Endothelial cell (in vitro differentiated cells): ENCODE measurements around the gene APH1A. TPM values are rescaled to one million over a fixed set of nuclear protein-coding genes. Genes with fewer than 3 reads are reported as not detected.
"Not testable (repeated sequence)": the region's sequence is repeated elsewhere in the genome, so short reads cannot be mapped to it uniquely, and the experiment has no call there.

Experiments used
- DNase-seq: peaks from one replicate; pipeline ENCODE4 v3.0.0; 2021; ENCODE audit warnings: low spot score
- H3K27ac Mint-ChIP-seq: one replicate; pipeline ENCODE4 v1.8.0; 2021; ENCODE audit warnings: mixed read lengths, inconsistent platforms; ENCODE audit not compliant: unreplicated experiment
- H3K27me3 Mint-ChIP-seq: one replicate; pipeline ENCODE4 v1.8.0; 2021; ENCODE audit warnings: mild to moderate bottlenecking, moderate library complexity, mixed read lengths, inconsistent platforms; ENCODE audit not compliant: unreplicated experiment
- H3K36me3 Mint-ChIP-seq: one replicate; pipeline ENCODE4 v1.8.0; 2021; ENCODE audit warnings: mild to moderate bottlenecking, low read depth, mixed read lengths, inconsistent platforms; ENCODE audit not compliant: unreplicated experiment
- H3K4me1 Mint-ChIP-seq: one replicate; pipeline ENCODE4 v1.8.0; 2021; ENCODE audit warnings: mild to moderate bottlenecking, mixed read lengths, inconsistent platforms; ENCODE audit not compliant: unreplicated experiment
- H3K4me3 Mint-ChIP-seq: one replicate; pipeline ENCODE4 v1.8.0; 2021; ENCODE audit warnings: mild to moderate bottlenecking, mixed read lengths, inconsistent platforms; ENCODE audit not compliant: unreplicated experiment
- H3K9me3 Mint-ChIP-seq: one replicate; pipeline ENCODE4 v1.8.0; 2021; ENCODE audit warnings: mixed read lengths, inconsistent platforms; ENCODE audit not compliant: unreplicated experiment
- long read RNA-seq: library from polyadenylated mRNA; unstranded; transcript quantifications from one replicate; pipeline ENCODE4 v2.0.0, GENCODE V29; 2020; ENCODE audit not compliant: unreplicated experiment
- total RNA-seq: library from RNA; stranded (reverse); fragmentation: NEBNext Ultra II Directional; extraction: Animal tissue kit (Norgen Biotek cat#: 25700); gene quantifications from one replicate; pipeline ENCODE4 v1.2.1, GENCODE V29; 2021; ENCODE audit not compliant: unreplicated experiment
- TF ChIP-seq, protein P1 (sequence below): fragments of 200-600 bp; sonication (generic); IDR thresholded peaks from one replicate; pipeline ENCODE4 v1.5.0; 2021; ENCODE audit warnings: antibody characterized with exemption; ENCODE audit not compliant: unreplicated experiment

Gene APH1A
- 333 TPM for total RNA-seq
- long read RNA-seq, transcript APH1A-202 (6 exons, 2,353 nt): major isoform, 21 of 39 reads
- long read RNA-seq, transcript APH1A-203 (7 exons, 1,713 nt): minor isoform, 15 of 39 reads
- long read RNA-seq, partial matches to known transcripts: 0 of 39 reads
- long read RNA-seq, other reads (novel, unspliced or antisense): 3 of 39 reads

DNA sequence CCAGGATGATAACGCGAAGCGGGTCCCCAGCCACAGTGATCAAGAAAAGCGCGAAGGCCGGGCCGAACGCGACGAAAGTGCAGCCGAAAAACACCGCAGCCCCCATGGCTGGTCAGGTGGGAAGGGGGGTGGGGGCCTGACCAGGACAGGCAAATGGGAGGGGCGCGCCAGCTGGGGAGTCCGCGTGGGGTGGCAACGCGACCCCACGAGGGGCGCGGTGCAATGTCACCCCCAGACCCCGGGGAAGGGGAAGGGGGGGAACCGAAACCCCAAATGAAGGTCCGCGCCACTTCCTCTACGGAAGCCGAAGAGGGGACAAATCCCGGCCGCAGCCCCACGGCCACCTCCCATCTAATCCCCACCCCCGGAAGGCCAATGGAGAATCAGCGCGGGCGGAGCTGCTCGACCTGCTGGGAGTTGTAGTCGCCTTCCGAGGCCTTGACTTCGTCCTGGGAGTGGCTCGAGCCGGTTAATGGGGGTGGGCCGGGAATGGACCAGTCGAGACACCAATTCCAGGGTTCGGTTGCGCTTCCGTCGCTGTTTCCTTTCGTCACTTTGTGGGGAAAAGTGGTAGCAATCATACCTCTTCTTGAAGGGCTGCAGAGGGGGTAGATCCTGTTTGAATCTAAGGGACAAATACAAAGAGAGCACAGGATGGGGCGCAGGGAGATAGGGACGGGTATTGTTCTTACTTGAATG, at the start of gene APH1A:
TSS of gene APH1A (minus strand) at position 312 of the 699 bp plus-strand sequence. CDS start at position 106, 206 bp downstream.
- Mint-ChIP-seq H3K4me3 (peak within 1 kb of the TSS; percentile 99), H3K27me3 (peaks cover 25% of the 10 kb centered on the region), H3K9me3 (no peaks in the 10 kb centered on the region), H3K4me1 (peaks cover 79% of the 10 kb centered on the region), H3K36me3 (peaks cover 47% of the 10 kb centered on the region), H3K27ac (peak within 1 kb of the TSS; percentile 99)
- TF ChIP-seq, protein P1, sequence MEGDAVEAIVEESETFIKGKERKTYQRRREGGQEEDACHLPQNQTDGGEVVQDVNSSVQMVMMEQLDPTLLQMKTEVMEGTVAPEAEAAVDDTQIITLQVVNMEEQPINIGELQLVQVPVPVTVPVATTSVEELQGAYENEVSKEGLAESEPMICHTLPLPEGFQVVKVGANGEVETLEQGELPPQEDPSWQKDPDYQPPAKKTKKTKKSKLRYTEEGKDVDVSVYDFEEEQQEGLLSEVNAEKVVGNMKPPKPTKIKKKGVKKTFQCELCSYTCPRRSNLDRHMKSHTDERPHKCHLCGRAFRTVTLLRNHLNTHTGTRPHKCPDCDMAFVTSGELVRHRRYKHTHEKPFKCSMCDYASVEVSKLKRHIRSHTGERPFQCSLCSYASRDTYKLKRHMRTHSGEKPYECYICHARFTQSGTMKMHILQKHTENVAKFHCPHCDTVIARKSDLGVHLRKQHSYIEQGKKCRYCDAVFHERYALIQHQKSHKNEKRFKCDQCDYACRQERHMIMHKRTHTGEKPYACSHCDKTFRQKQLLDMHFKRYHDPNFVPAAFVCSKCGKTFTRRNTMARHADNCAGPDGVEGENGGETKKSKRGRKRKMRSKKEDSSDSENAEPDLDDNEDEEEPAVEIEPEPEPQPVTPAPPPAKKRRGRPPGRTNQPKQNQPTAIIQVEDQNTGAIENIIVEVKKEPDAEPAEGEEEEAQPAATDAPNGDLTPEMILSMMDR: no peak
- peak; percentile 93 for DNase-seq

DNA sequence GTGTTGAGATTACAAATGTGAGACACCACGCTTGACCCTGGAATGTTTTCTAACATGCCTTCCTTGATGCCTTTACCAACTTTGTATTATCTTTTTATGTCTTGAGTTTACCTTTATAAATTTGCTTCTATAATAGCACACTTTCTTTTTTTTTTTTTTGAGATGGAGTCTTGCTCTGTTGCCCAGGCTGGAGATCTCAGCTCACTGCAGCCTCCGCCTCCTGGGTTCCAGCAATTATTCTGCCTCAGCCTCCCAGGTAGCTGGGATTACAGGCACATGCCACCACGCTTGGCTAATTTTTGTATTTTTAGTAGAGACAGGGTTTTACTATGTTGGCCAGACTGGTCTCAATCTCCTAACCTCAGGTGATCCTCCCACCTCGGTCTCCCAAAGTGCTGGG, 45.9 kb upstream of the APH1A start:
- not testable (repeated sequence) for H3K27me3 Mint-ChIP-seq, H3K9me3 Mint-ChIP-seq, DNase-seq, H3K36me3 Mint-ChIP-seq, H3K4me1 Mint-ChIP-seq, H3K4me3 Mint-ChIP-seq, H3K27ac Mint-ChIP-seq

DNA sequence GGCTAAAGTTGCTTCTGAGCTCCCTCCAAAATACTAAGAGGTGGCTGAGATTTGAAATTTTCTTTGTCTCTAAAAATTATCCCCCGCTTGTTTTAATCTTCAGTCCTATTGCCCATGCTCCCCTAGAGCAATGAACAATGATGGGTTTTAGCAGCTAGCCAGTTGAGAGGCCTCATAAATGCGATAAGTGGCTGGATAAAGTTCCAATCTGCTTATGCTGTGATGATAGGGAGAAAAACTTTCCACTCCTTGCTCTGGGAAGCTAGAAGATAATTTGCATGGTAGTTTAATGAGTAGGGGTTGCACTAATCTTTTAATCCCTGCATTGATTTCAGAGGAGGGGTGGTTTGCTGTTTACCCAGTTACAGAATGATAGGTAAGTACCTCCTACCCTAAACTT, 42.9 kb upstream of the APH1A start:
- H3K4me1 Mint-ChIP-seq: peaks cover 9% of the 10 kb centered on the region
- no peaks in the 10 kb centered on the region for H3K9me3 Mint-ChIP-seq
- no peaks in the 10 kb centered on the region for H3K27me3 Mint-ChIP-seq
- TF ChIP-seq, protein P1: no peak
- H3K36me3 Mint-ChIP-seq: peaks cover 11% of the 10 kb centered on the region
- no peak overlapping the region for H3K27ac Mint-ChIP-seq
- no peak for DNase-seq
- no peak overlapping the region for H3K4me3 Mint-ChIP-seq

DNA sequence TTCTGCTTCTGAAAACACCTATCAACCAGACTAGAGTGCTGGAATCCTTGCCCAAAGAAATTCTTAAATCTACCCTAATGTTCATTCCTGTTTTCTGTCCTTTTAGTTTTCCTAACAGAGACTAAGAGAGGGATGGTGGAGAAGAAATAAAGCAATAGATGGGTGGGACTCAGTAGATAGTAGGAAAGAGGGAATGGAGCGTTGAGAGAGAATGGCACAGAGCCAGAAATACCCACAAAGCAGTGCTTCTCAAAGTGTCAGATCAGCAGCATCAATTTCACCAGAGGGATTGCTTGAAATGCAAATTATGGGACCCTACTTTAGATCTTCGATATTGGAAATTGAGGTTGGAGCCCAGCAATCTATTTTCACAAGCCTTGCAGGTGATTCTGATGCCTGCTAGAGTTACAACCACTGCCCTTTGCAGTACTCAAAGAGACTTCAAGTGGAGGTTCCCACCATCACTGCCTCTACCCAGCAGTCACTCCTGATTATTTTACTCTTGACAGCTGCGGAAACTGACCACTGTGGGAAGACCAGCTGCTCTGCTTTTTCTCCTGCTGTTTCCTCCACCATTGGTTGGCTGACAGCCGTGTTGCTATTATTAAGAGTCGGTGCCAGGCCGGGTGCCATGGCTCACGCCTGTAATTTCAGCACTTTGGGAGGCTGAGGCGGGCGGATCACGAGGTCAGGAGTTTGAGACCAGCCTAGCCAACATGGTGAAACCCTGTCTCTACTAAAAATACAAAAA, 41.1 kb upstream of the APH1A start:
- Mint-ChIP-seq H3K36me3 (peaks cover 14% of the 10 kb centered on the region), H3K4me3 (no peak overlapping the region), H3K27me3 (no peaks in the 10 kb centered on the region), H3K9me3 (no peaks in the 10 kb centered on the region), H3K27ac (peak overlapping the region; percentile 44), H3K4me1 (peaks cover 2% of the 10 kb centered on the region)
- DNase-seq: no peak
- TF ChIP-seq, protein P1: no peak

DNA sequence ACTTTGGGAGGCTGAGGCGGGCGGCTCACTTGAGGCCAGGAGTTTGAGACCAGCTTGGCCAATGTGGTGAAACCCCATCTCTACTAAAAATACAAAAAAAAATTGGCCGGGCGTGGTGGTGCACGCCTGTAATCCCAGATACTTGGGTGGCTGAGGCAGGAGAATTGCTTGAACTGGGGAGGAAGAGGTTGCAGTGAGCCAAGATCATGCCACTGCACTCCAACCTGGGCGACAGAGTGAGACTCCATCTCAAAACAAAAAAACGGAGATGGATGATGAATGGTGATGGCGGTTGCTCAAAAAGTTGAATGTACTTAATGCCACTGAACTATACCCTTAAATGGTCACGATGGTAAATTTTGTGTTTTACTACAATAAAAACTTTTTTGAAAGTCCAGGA, 39.8 kb upstream of the APH1A start:
- not testable (repeated sequence) for H3K27ac Mint-ChIP-seq, H3K4me1 Mint-ChIP-seq, H3K4me3 Mint-ChIP-seq, H3K9me3 Mint-ChIP-seq, DNase-seq, H3K27me3 Mint-ChIP-seq
- peaks cover 14% of the 10 kb centered on the region for H3K36me3 Mint-ChIP-seq
